Activated T-cell treated with anti-CD3 and anti-CD28 coated beads, Interleukin-2, amount 50 U/mL, for 48 hours (primary cell): ENCODE data around the gene NKX6-2.
"Not testable (repeated sequence)": the region's sequence is repeated elsewhere in the genome, so short reads cannot be mapped to it uniquely, and the experiment has no call there.

Experiments
- DNase-seq, 2 experiments: peaks; one replicate each; pipeline ENCODE4 v3.0.0-alpha.2; 2020

NKX6-2 gene

DNA sequence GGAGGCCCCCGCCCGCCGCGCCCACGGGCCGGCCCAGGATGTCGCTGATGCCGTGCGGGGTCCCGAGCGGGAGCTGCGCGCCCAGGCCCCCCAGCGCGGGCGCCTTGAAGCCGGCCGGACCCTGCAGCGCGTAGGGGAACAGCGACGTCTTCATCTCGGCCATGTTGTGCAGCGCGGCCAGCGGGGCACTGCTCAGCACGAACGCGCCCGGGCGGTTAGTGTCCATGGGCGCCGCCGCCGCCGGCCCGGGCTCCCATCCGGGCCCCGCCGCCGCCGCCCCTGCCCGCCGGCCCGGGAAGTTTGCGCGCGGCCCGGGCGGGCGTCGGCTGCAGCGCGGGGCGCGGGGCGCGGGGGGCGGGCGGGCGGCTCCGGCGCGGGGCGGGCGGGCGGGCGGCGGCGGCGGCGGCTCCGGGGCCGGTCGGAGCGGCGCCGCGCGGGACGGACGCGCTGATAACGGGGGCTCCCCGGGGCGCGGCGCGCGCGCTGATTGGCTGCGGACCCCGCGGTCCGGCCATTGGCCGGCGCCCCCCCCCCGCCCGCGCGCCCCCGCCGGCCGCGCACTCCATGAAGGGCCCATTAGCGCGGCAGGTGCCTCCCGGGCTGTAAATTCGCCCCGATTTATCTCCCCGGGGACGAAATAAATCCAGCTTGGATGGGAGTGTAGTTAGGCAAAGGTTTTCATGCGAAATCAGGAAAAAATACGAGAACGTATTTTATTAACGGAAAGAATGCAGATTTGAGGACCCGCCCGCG lies at the start of gene NKX6-2:
Gene NKX6-2 (minus strand): TSS at position 425 of the 753 bp plus-strand sequence. CDS start 199 bp downstream, at position 226.
- no peak for DNase-seq

GRCh38 chr10:132834891-132835847 lies 49.2 kb upstream of the NKX6-2 start:
- no peak for DNase-seq

DNA sequence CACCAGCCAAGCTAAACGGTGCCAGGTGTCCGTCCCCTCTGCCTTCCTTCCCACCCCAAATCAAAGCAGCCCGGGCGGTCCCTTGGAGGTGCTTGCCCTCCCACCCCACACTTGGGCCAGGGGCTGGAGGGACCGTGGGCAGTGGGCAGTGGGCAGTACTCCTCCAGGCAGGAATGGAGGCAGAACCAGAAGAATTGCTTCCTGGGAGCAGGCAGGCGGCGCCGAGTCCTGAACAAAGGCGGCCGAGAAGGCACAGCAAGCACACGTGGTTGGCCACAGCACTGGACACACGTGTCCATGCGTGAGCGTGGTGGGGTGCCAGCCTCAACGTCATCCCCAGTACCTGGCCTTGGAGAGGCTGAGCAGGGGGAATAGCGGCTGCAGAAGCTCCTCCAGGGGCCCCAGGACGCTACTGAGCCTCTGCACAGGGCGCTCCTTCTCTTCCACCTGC lies 48.4 kb upstream of the NKX6-2 start:
- no peak for DNase-seq

DNA sequence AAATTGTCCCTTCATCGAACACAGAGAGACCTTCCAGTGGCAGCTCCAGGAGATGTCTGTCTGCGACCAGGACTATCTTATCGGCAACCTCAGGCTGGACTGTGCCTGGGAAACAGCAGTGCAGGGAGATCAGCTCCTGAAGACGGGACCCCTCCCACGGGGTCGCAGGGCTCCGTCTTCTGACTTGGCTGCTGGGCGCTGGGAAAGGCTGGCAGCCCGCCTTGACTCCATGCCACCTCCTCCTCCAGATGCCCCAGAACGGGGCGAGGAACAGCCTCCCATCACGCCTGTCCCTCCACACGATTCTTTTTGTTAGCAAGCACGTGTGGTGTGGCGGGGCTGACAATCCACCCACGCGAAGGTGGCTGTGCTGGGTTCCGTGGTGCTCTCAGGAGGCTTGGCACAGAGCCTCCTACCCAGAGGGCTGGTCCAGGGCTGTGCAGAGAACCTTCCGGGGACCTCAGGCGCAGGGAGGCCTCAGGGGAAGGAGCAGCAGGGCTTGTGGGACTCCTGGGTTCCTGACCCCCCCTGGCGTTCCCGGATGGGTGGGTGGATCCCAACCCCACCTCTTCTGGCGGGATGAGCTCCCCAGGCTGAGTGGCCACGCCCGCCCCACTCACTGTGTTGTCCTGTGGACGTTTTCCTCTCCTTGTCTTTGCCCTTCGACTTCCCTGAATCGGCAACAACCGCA lies 47.6 kb upstream of the NKX6-2 start:
- DNase-seq = no peak

DNA sequence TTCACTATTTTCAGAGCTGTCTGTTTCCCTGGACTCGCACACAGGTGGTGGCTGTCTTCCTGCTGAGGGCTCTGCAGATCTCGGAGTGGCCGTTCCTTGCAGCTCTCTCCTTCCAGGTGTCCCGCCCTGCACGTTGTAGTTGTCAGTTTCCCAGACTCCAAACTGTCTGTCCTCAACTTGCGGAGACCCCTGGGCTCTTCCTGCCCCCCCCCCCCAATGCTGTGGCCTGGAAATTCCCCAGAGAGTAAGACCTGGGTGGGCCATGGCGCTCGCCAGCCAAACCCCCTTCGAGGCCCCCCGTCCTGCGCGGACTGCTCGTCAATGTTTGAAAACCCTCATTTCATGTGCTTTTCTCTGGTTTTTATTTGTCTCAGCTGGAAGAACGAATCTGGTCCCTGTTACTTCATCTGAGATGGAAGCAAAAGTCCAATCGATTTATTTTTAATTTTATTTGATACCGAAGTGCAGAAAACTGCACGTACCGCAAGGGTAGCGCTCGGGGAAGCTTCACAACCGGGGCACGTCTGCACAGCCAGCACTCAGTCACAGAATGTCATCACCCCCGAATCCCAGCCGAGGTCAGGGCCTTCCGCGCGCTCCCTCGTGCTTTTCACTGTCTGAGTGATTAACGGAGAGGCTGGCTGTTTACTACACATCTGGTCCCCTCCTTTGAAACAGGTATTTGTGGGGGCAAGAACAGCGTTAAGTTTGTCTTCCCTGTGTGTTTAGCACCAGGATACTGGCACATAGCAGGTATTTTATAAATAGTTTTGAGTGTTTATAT lies 46.4 kb upstream of the NKX6-2 start:
- DNase-seq = no peak

DNA sequence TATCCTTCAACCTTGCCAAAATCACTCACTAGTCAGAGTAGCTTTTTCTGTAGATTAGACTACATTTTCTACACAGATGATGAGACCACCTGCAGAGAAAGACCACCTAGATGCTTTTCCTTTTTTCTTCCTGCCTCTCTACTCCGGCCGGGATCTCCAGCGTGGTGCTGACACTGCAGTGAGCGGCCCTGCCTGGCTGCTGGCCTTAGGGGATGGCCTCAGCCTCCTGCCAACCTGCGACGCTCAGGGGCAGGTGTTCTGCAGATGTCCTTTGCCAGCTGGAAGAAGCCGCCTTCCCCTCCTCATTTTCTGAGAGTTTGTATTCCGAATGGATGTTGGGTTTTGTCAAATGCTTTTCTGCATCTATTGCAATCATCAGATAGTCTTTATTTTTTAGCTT lies 43.5 kb upstream of the NKX6-2 start:
- DNase-seq = no peak

GRCh38 chr10:132828681-132829080 lies 42.7 kb upstream of the NKX6-2 start:
- no peak for DNase-seq

DNA sequence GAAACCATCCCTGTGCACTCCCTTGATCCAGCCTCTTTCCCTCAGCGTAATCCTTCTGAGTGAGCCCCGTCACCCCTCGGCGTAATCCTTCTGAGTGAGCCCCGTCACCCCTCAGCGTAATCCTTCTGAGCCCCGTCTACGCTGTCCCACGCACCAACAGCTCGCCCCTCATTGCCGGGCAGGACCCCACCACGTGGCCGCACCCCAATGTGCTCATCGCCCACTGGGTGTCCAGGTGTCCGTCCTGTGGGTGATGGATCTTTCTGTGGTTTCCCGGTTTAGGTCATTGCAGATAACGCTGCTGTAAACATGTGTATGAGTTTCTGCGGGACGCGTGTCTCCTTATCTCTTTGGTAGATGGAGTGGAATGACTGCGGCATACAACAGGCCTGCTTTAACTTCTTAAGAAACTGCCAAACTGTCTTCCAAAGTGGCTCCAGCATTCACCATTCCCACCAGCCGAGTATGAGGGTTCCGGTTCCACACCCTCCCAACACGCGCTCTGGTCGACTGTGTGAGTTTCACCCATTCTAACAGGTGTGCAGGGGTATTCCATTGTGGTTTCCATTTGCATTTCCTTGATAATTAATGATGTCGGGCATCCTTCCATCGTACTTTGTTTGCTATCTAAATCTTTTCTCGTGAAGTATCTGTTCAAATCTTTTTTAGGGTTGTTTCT lies 42.1 kb upstream of the NKX6-2 start:
- DNase-seq = no peak

- no peak for DNase-seq
These were observed 41.5 kb upstream of the NKX6-2 start for GRCh38 chr10:132827423-132827789.

GRCh38 chr10:132826524-132827422 lies 40.8 kb upstream of the NKX6-2 start:
- no peak for DNase-seq

- not testable (repeated sequence) for DNase-seq
These were observed 40.0 kb upstream of the NKX6-2 start for GRCh38 chr10:132825783-132826523.

GRCh38 chr10:132820056-132820455 lies 34.1 kb upstream of the NKX6-2 start:
- DNase-seq = no peak

- no peak for DNase-seq
These were observed 31.8 kb upstream of the NKX6-2 start for GRCh38 chr10:132817701-132818211.

DNA sequence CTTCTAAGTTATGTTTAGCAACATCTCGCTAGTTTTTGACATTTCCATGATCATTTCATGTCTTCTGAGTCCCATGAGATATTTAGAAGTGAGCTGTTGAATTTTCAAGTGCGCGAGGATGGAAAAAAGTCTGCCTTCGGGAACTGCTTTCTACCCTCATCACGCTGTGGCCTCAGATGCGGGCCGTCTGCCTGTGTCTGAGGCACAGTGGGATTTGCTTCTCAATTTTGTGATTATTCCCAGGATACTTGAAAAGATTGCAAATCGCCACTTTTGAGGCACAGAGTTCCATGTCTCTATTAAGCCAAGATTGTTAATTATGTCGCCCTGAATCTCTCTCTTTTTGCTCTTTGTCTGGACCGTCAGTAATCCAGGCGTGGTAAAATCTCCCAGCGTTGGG lies 30.8 kb upstream of the NKX6-2 start:
- DNase-seq = no peak

- no peak for DNase-seq
These were observed 29.4 kb upstream of the NKX6-2 start for GRCh38 chr10:132815168-132815857.

- DNase-seq = no peak
These were observed 28.5 kb upstream of the NKX6-2 start for GRCh38 chr10:132814469-132814856.

DNA sequence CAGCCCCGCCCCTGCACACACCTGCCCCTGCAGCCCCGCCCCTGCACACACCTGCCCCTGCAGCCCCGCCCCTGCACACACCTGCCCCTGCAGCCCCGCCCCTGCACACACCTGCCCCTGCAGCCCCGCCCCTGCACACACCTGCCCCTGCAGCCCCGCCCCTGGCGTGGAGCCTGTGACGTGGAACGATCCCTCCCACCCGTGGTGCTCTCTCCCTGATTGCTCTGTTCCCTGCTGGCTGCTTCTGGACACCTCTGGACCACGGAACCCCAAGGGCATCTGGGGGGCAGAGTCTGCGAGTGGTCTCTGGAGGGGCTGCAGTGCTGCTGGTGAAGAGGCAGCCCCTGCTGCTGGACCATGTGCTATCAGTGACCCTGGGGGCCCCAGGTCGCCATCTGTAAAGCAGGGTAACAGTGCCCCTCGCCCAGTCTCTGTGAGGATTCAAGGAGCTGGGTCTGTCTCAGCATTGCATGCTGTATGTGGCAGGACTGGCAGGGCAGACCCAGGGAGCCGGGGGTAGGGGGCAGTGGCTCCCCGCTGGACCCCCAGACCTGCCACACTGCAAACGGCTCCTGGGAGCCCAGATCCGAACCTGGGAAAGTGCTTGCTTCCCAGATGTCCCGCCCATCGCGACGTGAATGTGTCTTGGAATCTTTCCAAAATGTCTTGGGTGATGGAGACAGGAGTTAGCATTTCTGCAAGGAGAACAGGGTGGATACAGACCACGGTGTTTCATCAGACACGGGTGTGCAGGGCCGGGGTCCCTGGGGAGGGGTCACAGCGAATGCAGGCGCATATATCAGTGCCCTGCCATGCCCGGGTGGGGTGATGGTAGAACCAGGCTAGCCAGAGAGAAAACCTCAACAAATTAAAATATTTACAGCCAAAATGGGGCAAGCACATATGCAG lies 27.9 kb upstream of the NKX6-2 start:
- DNase-seq = no peak

GRCh38 chr10:132813001-132813401 lies 27.1 kb upstream of the NKX6-2 start:
- no peak for DNase-seq
